Cerebellar nuclear complex (tissue), 1 donor: ENCODE data around the gene RNF130.
"Not testable (repeated sequence)": the region's sequence is repeated elsewhere in the genome, so short reads cannot be mapped to it uniquely, and the experiment has no call there.

ENCODE experiments used
- DNase-seq, 2 experiments: peaks; one replicate each; lab custom pipeline; 2025; lab: John Stamatoyannopoulos, UW

The RNF130 gene

GRCh38 chr5:180103487-180104167 lies 32.1 kb upstream of the RNF130 start:
- no peak for DNase-seq

- DNase-seq: no peak
These were observed 31.1 kb upstream of the RNF130 start for GRCh38 chr5:180102636-180103035.

- no peak for DNase-seq
These were observed 30.0 kb upstream of the RNF130 start for GRCh38 chr5:180101451-180102105.

- DNase-seq: no peak
These were observed 29.3 kb upstream of the RNF130 start for GRCh38 chr5:180100621-180101450.

GRCh38 chr5:180099733-180100611 lies 28.4 kb upstream of the RNF130 start:
- DNase-seq: no peak

GRCh38 chr5:180098991-180099732 lies 27.6 kb upstream of the RNF130 start:
- DNase-seq: no peak

GRCh38 chr5:180098526-180098925 lies 27.0 kb upstream of the RNF130 start:
- DNase-seq: no peak

- no peak for DNase-seq
These were observed 26.4 kb upstream of the RNF130 start for GRCh38 chr5:180097926-180098325.

GRCh38 chr5:180097163-180097894 lies 25.8 kb upstream of the RNF130 start:
- DNase-seq: no peak

GRCh38 chr5:180096616-180097015 lies 25.1 kb upstream of the RNF130 start:
- no peak for DNase-seq

GRCh38 chr5:180095545-180095944 lies 24.0 kb upstream of the RNF130 start:
- DNase-seq: no peak

- no peak for DNase-seq
These were observed 22.3 kb upstream of the RNF130 start for GRCh38 chr5:180093651-180094382.

GRCh38 chr5:180093241-180093640 lies 21.7 kb upstream of the RNF130 start:
- no peak for DNase-seq

- DNase-seq: no peak
These were observed 19.4 kb upstream of the RNF130 start for GRCh38 chr5:180090769-180091546.

- no peak for DNase-seq
These were observed 18.7 kb upstream of the RNF130 start for GRCh38 chr5:180090098-180090768.

- not testable (repeated sequence) for DNase-seq
These were observed 18.1 kb upstream of the RNF130 start for GRCh38 chr5:180089628-180090027.

- DNase-seq: no peak
These were observed 17.0 kb upstream of the RNF130 start for GRCh38 chr5:180088561-180088960.

GRCh38 chr5:180086816-180087399 lies 15.3 kb upstream of the RNF130 start:
- DNase-seq: no peak
